Ovary (tissue), 3 donors: ENCODE results near the gene FAM210A.

Experiments used
- CTCF ChIP-seq, 3 donors: fragments of 450-650 bp in 2 of 3; fragments of 200-600 bp in 1 of 3; IDR thresholded peaks; one replicate each; pipeline versions ENCODE4 v1.5.1 to v1.8.0; 2016 to 2022; ENCODE audit warnings: antibody characterized with exemption in 3 of 3, mild to moderate bottlenecking in 1 of 3
- EP300 ChIP-seq: sonication (generic); formaldehyde crosslinking; IDR thresholded peaks from one replicate; pipeline ENCODE4 v1.6.1; 2017; ENCODE audit warnings: antibody characterized with exemption
- POLR2A ChIP-seq: fragments of 450-650 bp; IDR thresholded peaks from one replicate; pipeline ENCODE4 v1.6.1; 2017; ENCODE audit warnings: antibody characterized with exemption, mild to moderate bottlenecking, moderate library complexity
- donor health status: DM: no; HTN: no; CAD: no.

DNA sequence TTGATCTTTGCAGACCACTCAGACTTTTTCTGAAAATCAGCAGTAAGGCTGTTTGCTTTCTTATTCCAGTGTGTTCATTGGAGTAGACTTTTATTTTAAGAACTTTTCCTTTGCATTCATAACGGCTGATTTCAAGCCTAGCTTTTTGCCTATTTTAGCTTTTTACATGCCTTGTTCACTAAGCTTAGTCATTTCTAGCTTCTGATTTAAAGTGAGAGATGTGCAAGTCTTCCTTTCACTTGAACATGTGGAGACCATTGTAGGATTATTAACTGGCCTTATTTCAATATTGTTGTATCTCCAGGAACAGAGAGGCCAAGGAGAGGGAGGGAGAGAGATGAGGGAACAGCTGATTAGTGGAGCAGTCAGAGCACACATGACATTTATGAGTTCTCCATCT lies 32.3 kb upstream of the FAM210A start:
- TF ChIP-seq CTCF (IDR thresholded peaks at IDR 0.05): no peak
- TF ChIP-seq POLR2A: no peak
- TF ChIP-seq EP300: no peak
